Fibroblast of the aortic adventitia (primary cell): ENCODE data around the gene VTA1. TPM values are rescaled to one million over a fixed set of nuclear protein-coding genes. Genes with fewer than 3 reads are reported as not detected.

Experiments
- DNase-seq: peaks from one replicate; pipeline ENCODE4 v3.0.0-alpha.2; 2010; ENCODE audit warnings: low read depth
- H3K4me3 ChIP-seq: 2 replicates; pipeline ENCODE4 v1.5.1; 2011; ENCODE audit warnings: low read depth, mild to moderate bottlenecking, control low read depth, low read length, moderate library complexity
- total RNA-seq: library from RNA; depleted of rRNA; stranded (reverse); fragments of >200 nt; gene quantifications from 2 replicates; pipeline ENCODE4 v1.2.3, GENCODE V29; 2012; ENCODE audit warnings: low replicate concordance
- TF ChIP-seq, protein P1 (sequence below): IDR thresholded peaks from 2 replicates; pipeline ENCODE4 v1.5.1; 2011; ENCODE audit warnings: mild to moderate bottlenecking, low read length, control low read depth, inconsistent platforms; ENCODE audit not compliant: insufficient read depth

The VTA1 gene
- total RNA-seq, 1 donor: 95.2 TPM

DNA sequence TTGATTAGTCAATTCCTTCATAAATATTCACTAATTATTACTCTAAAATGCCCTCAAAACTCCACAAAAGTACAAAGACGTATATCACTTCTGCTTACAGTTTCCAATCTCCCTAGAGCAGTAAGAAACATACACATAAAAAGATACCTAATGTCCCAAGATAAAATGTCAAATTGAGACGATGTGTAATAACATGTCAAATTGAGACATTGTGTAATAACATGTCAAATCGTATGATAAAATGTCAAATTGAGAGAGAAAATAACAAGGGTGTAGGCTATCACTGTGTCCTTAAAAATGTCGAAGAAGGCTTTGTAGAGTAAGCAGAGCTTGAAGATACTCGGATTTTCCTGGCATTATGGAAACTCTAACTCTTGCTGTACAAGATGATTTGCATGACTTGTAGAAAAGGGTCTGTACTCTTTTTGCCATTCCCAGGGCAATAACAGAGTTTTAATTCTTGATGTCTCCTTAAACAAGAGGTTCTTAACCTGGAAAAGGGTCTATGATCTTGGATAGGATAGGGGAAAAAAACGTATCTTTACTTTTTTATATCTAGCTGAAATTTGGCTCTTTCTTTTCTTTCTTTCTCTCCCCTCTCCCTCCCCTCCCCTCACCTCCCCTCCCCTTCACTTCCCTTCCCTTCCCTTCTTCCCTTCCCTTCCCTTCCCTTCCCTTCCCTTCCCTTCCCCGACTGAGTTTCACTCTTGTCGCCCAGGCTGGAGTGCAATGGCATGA lies 87.1 kb downstream of the VTA1 start:
- TF ChIP-seq, protein P1, sequence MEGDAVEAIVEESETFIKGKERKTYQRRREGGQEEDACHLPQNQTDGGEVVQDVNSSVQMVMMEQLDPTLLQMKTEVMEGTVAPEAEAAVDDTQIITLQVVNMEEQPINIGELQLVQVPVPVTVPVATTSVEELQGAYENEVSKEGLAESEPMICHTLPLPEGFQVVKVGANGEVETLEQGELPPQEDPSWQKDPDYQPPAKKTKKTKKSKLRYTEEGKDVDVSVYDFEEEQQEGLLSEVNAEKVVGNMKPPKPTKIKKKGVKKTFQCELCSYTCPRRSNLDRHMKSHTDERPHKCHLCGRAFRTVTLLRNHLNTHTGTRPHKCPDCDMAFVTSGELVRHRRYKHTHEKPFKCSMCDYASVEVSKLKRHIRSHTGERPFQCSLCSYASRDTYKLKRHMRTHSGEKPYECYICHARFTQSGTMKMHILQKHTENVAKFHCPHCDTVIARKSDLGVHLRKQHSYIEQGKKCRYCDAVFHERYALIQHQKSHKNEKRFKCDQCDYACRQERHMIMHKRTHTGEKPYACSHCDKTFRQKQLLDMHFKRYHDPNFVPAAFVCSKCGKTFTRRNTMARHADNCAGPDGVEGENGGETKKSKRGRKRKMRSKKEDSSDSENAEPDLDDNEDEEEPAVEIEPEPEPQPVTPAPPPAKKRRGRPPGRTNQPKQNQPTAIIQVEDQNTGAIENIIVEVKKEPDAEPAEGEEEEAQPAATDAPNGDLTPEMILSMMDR: no peak
- no peak for DNase-seq

DNA sequence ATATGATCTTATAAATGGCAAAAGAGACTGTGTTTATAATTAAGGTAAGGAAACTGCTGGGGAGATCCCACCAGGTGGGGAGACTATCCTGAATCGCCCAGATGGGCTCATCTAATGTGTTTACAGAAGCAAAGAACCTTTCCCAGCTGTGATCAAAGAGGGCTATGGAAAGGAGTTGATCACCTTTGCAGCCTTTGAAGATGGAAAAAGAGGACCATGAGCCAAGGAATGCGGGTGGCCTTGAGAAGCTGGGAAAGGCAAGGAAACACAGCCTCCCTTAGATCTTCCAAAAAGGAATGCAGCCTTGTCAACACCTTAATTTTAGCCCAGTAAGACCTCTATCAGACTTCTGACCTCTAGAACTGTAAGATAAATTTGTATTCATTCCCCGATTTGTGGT lies 88.2 kb downstream of the VTA1 start:
- TF ChIP-seq, protein P1: no peak
- H3K4me3 ChIP-seq: no peak overlapping the region
- DNase-seq: no peak

More for the DNA sequence above, 87.1 kb downstream of the VTA1 start:
- H3K4me3 ChIP-seq: no peak overlapping the region

DNA sequence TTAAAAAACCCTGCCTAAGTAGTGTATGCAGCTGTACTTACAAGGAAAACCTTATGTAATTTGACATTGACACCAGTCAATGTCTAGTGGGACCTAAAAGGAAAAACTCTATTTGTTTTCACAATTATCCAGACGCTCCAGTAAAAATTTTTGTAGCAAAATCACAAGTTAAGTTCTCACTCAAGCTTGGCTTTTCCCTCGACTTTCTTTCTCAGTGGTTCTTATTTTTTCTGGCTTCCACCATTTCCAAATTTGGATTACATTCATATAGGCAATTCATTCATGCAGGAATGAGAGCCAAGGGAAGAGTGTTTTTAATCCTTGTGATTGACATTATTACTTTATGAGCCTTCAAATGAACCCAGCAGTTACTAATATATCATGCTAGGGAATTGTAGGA lies 88.7 kb downstream of the VTA1 start:
- TF ChIP-seq, protein P1: no peak
- no peak overlapping the region for H3K4me3 ChIP-seq
- DNase-seq: peak; percentile 9

DNA sequence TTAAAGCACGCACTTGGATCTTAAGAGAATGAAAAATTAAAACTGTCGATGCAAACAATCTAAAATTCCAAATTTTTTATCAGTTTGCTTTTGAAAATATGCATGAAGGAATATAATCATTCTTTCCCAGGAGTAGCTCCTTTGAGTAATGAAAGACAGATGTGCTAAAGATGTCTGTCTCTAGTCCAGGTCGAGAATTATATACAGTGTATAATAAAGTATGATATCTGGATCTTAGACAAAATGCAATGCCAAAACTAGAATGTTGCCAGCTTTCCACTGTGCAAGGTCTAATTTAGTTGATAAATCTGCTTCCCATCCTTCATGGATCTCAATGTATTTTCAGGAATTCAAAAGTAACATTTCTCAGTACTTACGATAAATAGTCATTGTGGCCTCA lies 89.6 kb downstream of the VTA1 start:
- H3K4me3 ChIP-seq: no peak overlapping the region
- TF ChIP-seq, protein P1: no peak
- peak; percentile 77 for DNase-seq

DNA sequence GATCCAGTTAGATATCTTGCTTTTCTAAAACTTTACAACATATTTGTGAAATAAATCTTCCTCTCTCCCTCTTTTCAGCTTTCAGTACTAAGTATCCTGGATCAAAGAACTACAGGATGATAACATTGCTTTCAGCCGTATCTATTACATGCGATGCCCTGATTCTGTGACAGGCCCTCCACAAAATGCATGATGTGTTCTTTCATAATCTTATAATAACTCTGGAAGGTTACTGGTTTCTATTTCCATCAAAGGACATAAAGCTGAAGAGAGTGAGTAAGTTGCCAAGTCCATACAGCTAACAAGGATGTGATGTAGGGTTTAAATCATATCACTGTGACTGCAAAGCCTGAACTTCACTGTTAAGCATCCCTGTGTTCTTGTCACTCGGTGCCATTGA lies 91.8 kb downstream of the VTA1 start:
- no peak for DNase-seq
- TF ChIP-seq, protein P1: no peak

DNA sequence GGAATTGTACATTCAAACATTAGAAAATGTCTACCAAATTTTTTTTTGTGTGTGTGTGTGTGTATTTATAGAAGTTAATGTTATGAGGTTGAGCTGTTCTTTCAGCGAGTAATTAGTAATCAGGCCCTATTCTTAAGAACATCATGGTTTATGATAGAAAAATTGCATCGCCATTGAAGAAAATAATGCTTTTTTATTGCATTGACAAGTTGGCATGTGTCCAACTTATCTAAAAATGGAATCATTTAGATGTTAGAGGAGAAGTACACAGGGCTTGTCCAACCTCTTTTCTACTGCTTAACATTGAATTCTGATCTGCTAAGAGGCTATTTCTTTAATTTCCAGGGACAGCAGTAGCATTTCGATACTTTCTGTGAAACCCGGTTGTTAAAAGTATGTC lies 93.1 kb downstream of the VTA1 start:
- TF ChIP-seq, protein P1: no peak
- no peak overlapping the region for H3K4me3 ChIP-seq
- no peak for DNase-seq

More for the DNA sequence above, 91.8 kb downstream of the VTA1 start:
- H3K4me3 ChIP-seq: no peak overlapping the region

DNA sequence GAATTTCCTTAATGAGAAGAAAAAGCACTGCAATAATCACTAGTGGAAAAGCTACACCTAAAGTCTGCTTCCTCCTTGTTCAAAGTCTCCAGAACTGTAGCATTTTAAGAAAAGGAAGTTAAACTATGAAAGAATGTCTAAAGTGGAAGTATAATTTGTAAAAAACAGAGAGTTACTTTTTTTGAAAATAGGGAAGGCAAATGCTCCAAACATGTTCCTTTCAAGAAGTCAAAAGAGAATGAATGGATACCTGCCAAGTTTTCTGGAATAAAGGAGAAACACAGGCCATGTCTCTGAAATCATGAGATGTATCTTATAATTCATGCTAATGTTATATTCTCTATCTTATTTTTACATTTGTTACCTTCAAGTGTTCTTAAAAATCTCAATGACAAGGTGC lies 94.0 kb downstream of the VTA1 start:
- TF ChIP-seq, protein P1: no peak

More for the DNA sequence above, 94.0 kb downstream of the VTA1 start:
- no peak overlapping the region for H3K4me3 ChIP-seq
- DNase-seq: peak; percentile 12
